NCI-H146 treated with DMSO at 0.1 percent for 48 hours (cell line): Measurements from ENCODE around the gene SEZ6L.

ENCODE experiments used
- DNase-seq: peaks from one replicate; lab custom pipeline; 2025; ENCODE audit not compliant: unreplicated experiment; lab: John Stamatoyannopoulos, UW

Gene SEZ6L

DNA sequence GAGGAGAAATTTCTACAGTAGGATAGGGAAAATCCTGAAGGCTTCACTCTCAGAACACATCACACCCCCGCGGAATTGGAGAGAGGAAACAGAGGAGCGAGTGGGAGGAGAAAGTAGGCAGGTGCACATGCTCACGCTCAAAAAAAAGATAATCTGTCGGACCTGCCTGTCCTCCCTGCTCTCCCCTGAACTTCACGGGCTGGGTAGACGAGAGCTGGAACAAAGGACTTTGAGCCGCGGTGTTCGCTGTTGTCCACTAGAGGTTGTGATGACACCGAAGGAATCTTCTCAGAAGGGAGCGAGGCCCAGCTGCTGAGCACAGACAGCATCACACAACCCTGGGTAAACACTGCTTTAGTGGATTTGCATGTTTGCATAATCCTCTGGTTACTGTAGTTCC, 5.0 kb downstream of the SEZ6L start:
- peak; percentile 1 for DNase-seq

DNA sequence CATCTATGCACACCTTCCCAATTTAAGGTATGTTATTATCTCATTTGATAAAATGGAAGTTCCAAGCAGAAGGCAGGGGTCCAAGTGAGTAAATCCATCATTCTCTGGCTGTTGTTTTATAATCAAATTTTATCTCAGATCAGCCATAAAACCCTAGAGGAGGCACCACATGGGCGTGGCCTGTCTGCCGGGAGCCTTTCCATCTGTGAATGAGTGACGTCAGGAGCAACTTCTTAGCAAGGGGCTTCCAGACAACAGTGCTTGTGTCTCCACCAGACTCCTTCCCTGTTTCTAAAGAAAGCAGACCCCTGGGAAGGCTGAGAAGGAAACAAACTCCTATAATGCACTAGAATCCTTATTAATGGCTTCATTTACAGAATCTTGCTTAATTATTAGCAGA, 13.5 kb downstream of the SEZ6L start:
- no peak for DNase-seq

DNA sequence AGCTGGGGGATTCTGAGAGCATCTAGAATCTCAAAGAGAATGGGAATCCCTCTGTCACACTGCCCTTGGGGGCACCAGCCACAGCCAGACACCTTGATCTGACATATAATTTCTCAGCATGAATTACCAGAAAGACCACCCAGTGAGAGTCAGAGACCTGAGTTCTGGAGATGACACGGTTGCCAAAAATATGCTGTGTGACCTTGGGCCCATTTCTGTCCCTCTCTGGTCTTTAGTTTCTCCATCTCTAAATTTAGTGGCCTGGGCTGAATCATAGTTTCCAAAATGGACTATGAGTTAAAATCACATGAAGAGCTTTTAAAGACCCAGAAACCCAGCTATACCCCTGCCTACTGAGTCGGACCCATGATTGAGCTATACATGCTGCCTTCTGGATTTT, 15.9 kb downstream of the SEZ6L start:
- DNase-seq: no peak

DNA sequence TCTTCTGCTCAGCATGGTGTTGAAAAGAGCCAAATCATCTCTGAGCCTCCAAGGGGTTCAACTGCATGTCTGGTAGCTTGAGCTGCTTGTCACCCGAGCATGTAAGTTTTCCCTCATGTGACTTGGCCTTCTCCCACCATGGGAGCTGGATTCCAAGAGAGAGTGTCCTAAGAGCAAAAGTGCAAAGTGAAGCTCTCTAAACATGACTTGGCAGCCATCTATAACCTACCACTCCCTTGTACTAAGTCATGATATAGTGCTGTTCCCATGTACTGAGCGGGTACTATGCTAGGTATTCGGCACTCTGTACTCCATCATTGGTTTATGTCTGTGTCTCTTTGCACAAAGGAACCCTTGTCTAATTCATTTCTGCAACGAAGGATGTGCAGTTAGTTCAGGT, 19.1 kb downstream of the SEZ6L start:
- DNase-seq: no peak

DNA sequence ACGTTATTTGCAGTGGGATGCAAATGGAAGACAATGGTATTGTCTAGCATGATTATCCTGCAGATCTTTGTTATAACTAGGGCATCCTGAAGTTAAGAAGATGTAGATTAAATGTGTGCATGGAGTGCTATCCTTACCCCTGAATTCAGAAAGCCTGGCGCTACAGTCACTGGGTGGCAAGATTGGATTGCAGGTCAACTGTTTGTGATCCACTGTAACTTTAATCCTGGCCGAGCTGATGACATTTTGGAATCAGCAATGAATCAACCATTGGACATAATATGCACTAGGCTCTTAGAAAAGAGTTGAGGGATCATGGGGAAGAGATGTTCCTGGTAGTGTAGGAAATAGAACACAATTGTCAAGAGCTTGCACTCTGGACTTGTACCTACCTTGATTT, 25.1 kb downstream of the SEZ6L start:
- DNase-seq: no peak

DNA sequence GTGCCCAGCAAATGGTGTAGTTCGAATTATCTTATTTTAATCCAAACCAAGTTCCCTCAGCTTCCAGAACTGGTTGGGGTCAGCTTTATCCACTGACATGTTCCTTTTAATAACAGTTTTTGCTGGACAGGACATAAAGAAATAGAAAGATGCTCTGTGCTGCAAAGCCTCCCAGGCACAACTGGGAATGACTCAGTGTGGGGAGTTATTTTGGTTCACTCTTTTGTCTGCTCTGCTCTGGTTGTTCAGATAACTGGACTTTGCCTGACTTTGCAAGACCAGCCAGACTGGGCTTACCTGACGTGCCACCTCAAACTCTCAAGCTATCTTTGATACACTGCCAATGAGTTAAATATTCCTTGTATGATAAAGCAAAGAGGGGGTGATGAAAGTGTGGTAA, 25.6 kb downstream of the SEZ6L start:
- DNase-seq: no peak

DNA sequence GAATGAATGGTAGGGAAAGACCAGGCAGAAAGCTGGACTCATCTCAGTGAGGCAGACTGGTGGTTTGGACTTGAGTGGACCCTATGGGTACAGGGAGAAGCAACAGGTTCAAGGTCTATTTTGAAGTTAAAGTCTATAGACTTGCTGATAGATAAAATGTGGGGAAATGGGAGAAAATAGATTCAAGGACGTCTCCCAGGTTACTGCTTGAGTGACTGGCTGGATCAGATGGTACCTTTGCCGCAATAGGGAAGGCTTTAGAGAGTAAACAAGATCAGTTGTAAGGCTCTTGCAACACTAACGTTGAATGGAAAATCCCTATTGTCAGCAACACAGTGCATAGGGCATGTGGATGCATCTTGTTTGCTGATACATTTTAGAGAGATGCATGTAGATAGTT, 27.4 kb downstream of the SEZ6L start:
- DNase-seq: no peak

DNA sequence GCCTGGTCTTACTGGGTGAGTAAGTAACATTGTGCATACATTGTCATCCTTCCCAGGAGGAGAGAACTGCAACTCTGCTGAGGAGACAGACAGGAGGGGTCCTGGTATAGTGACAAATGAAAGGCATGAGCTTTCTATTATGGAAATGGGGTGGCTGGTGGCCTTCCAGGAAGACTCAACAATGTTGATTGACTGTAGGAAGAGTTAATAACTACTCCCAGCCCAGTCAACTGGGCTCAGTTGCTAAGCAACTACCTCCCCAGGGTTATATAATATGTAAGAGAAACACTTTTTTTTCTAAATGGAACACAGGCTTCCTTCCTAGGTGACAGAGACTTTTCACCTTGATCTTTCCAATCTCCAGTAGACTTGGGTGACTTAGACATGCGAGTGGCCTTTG, 28.2 kb downstream of the SEZ6L start:
- DNase-seq: no peak

DNA sequence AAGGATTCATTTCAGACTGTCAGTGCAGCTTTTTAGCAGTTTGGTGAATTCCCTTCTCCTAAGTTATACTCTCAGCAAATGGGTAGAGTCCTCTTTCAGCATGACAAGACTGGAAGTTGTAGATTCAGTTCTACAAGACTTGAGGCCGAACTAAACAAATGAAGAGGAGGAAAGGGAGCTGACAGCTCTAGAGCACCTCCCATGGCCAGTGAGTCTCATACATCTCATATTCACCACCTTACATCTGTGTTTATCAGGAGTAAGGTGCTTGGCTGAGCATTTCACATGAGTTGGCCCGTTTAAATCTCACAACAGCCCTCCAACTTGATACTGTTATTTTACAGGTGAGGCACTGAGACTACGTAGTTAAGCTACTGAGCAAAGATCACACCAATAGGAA, 30.4 kb downstream of the SEZ6L start:
- no peak for DNase-seq

DNA sequence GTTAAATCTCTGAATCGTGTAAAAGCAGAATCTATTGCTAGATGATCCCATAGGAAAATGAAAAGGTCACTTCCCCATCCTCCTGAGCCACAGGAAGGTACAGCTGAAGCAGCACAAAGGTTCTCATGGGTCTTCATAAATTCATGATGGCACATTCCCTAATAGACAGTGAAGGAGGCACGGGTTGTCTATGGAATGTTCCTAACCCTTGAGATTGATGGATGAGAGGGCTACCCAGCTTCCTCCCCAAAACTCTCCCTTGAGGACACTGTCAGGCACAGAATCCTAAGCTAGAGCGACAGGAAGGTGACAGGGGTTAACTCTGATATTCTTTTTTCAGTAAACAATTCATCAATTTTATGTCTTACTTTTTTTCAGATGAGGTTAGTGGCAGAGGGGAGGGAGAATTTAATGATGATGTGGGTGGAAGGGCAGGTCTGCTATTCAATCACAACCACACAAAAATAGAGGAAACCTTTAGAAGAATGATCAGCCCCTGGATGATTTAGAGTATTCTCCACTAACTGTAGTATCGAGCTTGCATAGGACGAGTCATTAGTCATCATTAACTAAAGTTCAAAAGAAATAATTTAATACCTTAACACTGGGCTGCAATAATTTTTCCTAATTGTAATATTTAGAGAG, 33.1 kb downstream of the SEZ6L start:
- DNase-seq: no peak

DNA sequence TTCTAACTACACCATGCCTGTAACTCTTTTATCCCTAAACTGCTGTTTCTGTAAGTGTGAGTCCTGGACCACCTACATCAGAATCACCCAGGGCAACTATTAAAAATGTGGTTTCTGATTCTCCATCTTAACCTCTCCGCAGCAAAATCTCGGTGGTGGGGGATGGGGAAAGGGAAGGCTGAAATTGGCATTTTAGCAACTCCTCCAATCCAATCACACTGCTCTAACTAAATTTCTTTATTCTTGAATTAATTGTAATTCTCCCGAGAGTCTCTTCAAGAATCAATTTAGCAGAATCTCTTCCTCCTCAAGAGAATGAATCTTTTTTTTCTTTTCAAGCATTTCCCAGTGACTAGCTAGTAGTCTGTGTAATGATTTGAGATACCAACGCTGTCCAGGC, 36.2 kb downstream of the SEZ6L start:
- DNase-seq: no peak

DNA sequence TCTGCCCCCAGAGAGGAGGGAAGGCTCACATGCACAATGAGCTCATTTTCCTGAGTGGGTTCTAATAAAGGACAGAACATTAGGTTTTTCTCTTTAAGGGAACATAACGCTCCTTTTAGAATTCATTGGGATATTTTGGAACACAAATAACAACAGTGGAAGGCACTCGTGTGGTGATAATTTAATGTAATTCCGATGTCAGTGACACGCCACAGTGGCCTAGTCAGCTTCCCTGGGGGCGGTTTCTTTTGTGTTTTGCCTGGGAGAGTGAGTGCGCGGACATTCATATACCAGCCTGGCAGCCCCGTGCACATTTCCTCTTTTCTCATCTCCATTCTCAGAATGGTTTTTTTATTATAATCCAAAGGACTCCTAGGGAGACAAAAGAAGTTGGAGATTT, 41.1 kb downstream of the SEZ6L start:
- DNase-seq: no peak

DNA sequence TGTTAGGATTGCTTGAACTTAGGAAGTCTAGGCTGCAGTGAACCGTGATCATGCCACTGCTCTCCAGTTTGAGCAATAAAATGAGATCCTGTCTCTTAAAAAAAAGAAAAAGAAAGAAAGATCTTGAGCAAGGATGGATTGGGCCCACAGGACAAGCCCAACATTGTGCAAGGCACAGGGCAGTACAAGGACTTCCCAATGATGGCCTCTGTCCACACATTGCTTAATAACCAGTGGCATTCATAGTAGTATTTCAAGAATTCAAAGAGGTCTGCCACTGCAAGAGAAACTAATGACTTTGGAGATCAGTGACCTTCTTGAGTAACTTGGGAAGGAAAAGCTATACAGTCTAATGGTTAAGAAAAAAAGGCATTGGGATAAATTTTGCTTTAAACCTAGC, 44.6 kb downstream of the SEZ6L start:
- DNase-seq: no peak

DNA sequence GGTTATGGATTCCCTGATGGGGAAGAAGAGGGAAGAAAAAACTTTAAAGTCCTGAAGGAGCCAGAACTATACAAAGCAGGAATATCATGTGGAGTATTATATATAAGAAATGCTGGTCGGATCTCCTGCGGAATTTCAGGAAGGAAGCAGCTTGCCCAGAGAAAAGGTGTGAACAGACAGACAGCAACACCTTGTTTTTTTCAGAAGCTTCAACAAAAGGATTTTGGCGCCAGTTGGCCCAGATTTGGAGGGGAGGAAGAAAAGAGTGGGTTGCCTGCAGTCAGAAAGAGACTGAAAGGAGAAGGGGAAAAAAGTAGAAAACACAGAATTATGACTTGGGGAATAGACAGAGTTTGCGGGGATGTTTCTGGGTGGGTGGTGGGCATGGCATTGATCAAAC, 45.2 kb downstream of the SEZ6L start:
- no peak for DNase-seq

DNA sequence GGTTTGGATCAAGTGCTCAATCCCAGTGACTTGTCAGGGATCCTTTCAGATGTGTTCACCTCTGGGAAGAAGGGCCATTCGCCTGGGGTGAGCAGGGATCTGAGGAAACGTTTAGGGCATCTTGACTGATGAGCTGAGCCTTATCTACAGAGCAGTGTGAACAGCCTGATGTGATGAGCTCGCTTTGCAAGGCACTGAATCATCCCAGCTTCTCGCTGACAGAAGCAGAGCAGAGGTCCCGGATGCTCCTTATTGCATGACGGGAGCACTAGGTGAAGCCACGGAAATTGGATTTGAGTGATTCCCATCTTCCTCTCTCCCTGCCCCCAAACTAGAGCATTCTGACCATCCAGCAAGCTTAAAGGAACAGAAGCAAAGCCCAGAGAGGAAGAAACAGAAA, 46.5 kb downstream of the SEZ6L start:
- DNase-seq: no peak

DNA sequence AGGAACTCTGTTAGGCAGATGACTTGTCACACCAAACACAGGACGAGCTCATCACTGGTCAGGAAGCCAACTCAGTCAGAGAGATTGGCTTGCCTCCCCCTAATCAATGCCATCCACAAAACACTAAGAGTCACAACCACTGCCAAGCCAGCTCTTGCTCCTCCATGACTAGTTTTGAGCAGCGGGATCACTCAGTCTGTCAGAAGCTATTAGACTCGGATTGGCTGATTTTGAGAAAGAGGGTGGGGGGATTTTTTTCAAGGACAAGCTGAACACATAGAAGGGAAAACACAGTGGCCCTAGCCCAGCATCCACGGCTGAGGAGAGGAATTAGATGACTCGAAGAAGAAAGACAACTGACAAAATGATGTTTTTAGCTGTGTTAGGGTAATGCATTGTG, 55.9 kb downstream of the SEZ6L start:
- no peak for DNase-seq

DNA sequence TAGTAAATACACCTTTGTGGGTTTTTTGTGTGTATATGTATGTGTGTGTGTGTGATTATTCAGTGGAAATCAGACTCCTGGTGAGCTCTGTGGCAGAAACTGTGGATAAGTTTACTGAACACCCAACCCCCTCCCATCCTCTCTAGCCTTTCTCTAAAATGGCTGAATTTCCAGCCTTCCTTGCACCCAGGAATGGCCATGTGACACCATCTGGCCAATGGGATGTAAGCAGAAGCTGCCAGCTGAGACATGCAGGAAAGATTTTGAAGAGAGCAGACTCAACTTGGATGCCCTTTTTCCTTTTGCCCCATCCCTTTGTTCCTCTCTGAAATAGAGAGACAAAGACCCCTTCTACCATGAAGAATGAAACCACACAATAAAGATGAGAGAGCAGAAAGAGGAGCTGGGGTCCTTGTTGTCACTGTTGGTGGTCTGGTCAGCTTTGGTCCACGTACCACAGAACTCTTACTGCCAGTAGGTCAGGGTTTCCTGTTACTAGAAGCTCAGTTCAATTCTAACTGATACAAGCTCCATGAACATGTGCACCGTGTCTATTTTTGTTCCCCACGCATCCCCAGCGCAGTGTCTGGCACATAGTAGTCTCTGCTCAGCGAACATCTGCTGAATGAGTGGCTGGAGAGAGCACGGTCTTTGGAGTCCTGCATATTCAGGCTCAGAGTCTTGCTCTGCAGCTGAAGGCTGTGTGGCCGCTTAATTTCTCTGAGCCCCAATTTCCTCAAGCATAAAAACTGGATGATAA, 57.5 kb downstream of the SEZ6L start:
- DNase-seq: no peak

DNA sequence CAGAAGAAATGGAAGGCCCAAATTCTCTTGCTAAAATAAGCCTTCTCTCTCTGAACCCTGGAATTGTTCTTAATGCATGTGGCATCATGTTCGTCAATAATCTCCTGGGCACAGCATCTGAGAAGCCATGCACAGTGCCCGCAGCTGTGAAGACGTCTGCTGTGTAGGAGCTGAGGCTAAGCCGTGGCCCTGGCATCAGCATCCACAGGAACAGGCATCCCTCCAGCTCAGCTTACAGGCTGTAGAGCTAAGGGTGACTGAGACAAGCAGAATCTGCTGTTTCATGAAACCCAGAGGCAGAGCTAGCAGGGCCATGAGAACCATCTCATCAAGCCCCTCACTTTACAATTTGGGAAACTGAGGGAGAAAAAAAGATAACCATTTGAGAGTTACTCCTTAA, 60.6 kb downstream of the SEZ6L start:
- no peak for DNase-seq

DNA sequence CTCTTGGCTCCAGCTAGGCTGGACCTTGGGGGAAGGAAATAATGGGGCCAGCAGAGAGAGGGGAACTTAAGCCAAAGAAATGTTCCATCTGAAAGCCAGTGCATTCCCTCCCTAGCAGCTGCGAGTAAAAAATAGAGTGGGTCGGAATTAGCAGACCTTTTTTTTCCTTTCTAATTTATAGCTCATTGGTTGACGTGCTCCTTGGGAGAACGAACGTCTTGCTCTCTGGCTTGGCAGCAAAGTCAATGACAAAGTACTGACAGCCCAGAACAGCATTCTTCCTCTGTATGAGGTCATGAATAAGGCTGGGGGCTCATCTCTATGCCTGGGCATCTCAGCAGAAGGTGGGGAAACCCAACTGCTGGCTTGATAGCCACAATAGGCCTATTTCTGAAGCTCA, 65.0 kb downstream of the SEZ6L start:
- DNase-seq: no peak

DNA sequence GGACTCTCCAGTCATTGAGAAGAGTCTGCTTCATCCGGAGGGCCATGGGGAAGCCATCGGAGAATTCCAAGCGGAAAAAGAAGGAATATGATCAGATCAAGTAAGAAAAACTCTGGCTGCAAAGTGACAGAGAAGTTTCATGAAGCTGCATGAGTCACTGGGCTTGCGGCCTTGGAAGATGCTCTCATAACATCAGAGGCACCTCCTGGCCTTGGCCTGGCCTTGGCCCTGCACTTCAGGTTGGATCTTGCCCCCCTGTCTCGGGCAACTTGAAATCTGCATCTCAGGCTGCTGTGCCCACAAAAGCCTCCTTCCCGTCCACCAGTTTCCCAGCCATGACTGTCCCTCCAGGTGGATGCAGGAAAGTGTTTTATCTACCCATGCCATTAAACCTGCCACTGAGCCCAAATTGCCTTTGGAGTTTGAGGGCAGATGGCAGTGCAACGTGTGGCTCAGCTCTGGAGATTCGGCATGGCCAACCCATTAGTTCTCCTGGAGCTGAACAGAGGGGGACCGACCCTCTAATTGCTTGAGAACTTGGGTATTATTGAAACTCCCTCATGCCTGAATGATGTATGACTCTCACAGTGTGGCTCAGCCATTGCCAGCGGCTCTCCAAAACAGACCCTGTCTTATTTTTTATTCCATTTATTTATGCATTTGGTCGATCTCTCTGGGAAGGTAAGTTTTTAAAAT, 66.7 kb downstream of the SEZ6L start:
- DNase-seq: no peak

DNA sequence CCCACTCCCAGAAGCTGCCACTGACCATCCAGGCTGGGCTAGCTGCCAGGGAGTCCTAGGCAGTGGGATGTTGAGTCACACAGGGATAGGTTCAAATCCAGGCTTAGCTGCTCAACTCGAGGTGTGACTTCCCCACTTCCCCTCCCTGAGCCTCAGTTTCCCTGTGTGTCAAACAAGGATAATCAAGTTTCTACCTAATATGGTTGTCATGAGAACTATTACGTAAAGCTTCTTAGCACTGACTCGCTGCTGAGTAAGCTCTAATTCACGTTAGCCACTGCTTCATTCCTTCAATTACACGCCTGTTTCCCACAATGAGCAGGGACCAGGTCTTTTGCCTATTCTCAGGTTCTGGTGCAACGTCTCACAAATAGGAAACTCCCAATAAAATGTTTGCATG, 67.7 kb downstream of the SEZ6L start:
- no peak for DNase-seq

DNA sequence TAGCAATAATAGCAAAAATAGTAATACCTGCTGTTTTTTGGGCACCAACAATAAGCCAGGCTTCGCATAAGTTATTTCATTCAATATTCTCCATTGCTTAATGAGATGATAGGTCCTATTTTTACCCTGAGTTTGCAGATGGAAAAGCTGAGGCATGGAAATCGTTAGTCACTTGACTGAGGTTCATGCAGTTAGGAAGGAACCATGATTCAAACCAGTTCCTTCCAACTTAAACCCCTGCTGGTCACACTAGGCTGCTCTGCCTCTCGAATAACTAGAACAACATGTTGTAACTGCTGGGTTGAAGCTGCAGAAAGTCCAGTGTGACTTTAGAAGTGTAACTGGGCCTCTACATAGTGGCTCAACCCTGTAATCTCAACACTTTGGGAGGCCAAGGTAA, 69.3 kb downstream of the SEZ6L start:
- DNase-seq: no peak
